Upper lobe of left lung (tissue), 6 donors: ENCODE data around the gene SCARB2. TPM values are rescaled to one million over a fixed set of nuclear protein-coding genes. Genes with fewer than 3 reads are reported as not detected.

ENCODE experiments used
- ATAC-seq, 2 donors: fragments of 200-7000 bp; cut with Tn5 transposase; one replicate each; pipeline ENCODE4 v1.9.1; 2022; ENCODE audit warnings: mild to moderate bottlenecking in 2 of 2, moderate library complexity in 2 of 2; ENCODE audit not compliant: low FRiP score in 2 of 2
- DNase-seq, 2 donors: peaks; one replicate each; pipeline ENCODE4 v3.0.0-alpha.2; 2019 to 2020
- H3K27ac ChIP-seq, 4 donors: fragments of 200-600 bp; sonication (generic); one replicate each; pipeline ENCODE4 v1.5.1; 2016 to 2019
- H3K27me3 ChIP-seq, 4 donors: fragments of 200-600 bp; sonication (generic); one replicate each; pipeline ENCODE4 v1.5.1; 2017 to 2019
- H3K36me3 ChIP-seq, 4 donors: fragments of 200-600 bp; sonication (generic); one replicate each; pipeline ENCODE4 v1.5.1; 2016 to 2019
- H3K4me1 ChIP-seq, 4 donors: fragments of 200-600 bp; sonication (generic); one replicate each; pipeline ENCODE4 v1.5.1; 2018 to 2019
- H3K4me3 ChIP-seq, 4 donors: fragments of 200-600 bp; sonication (generic); one replicate each; pipeline ENCODE4 v1.5.1; 2017 to 2019; ENCODE audit warnings: mild to moderate bottlenecking in 2 of 4, moderate library complexity in 1 of 4
- H3K9me3 ChIP-seq, 4 donors: fragments of 200-600 bp; sonication (generic); one replicate each; pipeline ENCODE4 v1.5.1; 2018 to 2019
- EP300 ChIP-seq, 4 donors: sonication (generic); formaldehyde crosslinking; IDR thresholded peaks; one replicate each; pipeline ENCODE4 v1.5.1; 2017; ENCODE audit warnings: antibody characterized with exemption in 4 of 4, control low read depth in 2 of 4
- POLR2A ChIP-seq, 4 donors: fragments of 450-650 bp; IDR thresholded peaks; one replicate each; pipeline ENCODE4 v1.5.1; 2016 to 2017; ENCODE audit warnings: antibody characterized with exemption in 4 of 4, mild to moderate bottlenecking in 2 of 4
- POLR2AphosphoS5 ChIP-seq, 2 donors: sonication (generic); formaldehyde crosslinking; IDR thresholded peaks; one replicate each; pipeline ENCODE4 v1.5.1; 2017; ENCODE audit warnings: antibody characterized with exemption in 2 of 2
- WGBS, 2 donors: methylation state at CpG; one replicate each; pipeline ENCODE4 v1.1.5; 2017 to 2018; 5-methylcytosine and 5-hydroxymethylcytosine counted together
- total RNA-seq, 6 donors: library from RNA; depleted of rRNA in 4 of 6; stranded (reverse); fragments of >200 nt in 4 of 6; gene quantifications; one replicate each; pipeline versions ENCODE4 v1.1.0 to v1.2.1, GENCODE V29; 2016 to 2021
- TF ChIP-seq, protein P1 (sequence below), 6 experiments: fragments of 450-650 bp in 4 of 6; fragments of 200-600 bp in 2 of 6; sonication (generic) in 2 of 6; IDR thresholded peaks; one replicate each; pipeline ENCODE4 v1.5.1; 2016 to 2019; ENCODE audit warnings: antibody characterized with exemption in 6 of 6
- donor health status: DM: no; HTN: no; CAD: no; lungs with moderate emphysema.
- donor health status: DM: no; HTN: yes; CAD: no; lungs with severe emphysema.

Gene SCARB2
- total RNA-seq, 6 donors from 2014 or later, result 103 to 190 (median 174) TPM

DNA sequence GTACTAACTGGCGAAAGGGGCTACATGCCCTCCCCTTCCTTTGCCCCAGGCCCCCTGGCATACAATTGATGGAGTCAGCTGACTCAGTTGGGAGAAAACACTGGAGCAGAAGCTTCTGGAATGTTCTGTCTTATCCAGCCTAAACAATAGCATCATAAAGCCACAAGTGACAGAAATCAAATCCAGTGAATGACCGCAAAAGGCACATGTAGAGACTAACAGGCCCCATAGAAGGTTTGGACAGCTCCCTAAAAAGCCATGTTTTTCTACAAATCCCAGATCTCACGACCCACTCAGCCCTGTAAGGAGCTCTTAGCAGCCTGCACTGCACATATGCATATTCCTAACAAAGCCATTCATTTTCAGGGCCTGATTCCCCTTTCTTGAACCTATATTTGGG is 25.1 kb downstream of the SCARB2 start:
- Histone ChIP-seq H3K9me3 (peaks cover 0 to 6% (median 0%) of the 10 kb centered on the region in 4 donors), H3K36me3 (peaks cover 0 to 32% (median 14%) of the 10 kb centered on the region in 4 donors), H3K27ac (peak overlapping the region in 2 of 4 donors; percentile 0 to 2), H3K27me3 (no peaks in the 10 kb centered on the region), H3K4me3 (no peak overlapping the region), H3K4me1 (peaks cover 10 to 22% (median 13%) of the 10 kb centered on the region in 4 donors)
- no peak for ATAC-seq
- no peak for DNase-seq
- TF ChIP-seq EP300 (IDR thresholded peaks at IDR 0.05) (no peak), POLR2AphosphoS5 (IDR thresholded peaks at IDR 0.05) (no peak), POLR2A (IDR thresholded peaks at IDR 0.05) (no peak)
- TF ChIP-seq, protein P1, sequence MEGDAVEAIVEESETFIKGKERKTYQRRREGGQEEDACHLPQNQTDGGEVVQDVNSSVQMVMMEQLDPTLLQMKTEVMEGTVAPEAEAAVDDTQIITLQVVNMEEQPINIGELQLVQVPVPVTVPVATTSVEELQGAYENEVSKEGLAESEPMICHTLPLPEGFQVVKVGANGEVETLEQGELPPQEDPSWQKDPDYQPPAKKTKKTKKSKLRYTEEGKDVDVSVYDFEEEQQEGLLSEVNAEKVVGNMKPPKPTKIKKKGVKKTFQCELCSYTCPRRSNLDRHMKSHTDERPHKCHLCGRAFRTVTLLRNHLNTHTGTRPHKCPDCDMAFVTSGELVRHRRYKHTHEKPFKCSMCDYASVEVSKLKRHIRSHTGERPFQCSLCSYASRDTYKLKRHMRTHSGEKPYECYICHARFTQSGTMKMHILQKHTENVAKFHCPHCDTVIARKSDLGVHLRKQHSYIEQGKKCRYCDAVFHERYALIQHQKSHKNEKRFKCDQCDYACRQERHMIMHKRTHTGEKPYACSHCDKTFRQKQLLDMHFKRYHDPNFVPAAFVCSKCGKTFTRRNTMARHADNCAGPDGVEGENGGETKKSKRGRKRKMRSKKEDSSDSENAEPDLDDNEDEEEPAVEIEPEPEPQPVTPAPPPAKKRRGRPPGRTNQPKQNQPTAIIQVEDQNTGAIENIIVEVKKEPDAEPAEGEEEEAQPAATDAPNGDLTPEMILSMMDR (IDR thresholded peaks at IDR 0.05), result no peak
- WGBS, 2 donors, result 72 to 85% methylated on average over 3 of the region's 3 CpGs

DNA sequence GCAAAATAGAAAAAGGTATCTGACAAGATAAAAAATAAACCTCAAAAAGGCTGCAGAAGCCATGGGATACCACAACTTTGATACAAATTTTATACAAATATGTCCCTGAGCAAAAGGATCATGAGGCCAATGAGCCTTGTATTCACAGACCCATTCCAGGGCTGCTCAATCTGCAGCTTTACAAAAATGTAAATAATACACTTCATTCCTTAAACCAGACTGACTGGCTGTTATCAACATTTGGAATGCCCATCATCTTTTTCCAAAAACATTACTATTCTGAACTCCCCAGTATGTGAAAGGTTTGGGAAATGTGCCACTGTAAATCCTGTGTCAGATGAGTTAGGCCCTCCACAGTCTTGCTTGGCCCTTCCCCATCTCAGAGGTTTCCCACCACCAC is 25.5 kb downstream of the SCARB2 start:
- Histone ChIP-seq H3K27me3 (no peaks in the 10 kb centered on the region), H3K4me1 (peaks cover 7 to 19% (median 9%) of the 10 kb centered on the region in 4 donors), H3K9me3 (peaks cover 0 to 5% (median 0%) of the 10 kb centered on the region in 4 donors), H3K36me3 (peaks cover 0 to 28% (median 11%) of the 10 kb centered on the region in 4 donors), H3K27ac (peak overlapping the region in 2 of 4 donors; percentile 0 to 2), H3K4me3 (no peak overlapping the region)
- no peak for DNase-seq
- no peak for ATAC-seq
- no peak for TF ChIP-seq EP300 (IDR thresholded peaks at IDR 0.05)

DNA sequence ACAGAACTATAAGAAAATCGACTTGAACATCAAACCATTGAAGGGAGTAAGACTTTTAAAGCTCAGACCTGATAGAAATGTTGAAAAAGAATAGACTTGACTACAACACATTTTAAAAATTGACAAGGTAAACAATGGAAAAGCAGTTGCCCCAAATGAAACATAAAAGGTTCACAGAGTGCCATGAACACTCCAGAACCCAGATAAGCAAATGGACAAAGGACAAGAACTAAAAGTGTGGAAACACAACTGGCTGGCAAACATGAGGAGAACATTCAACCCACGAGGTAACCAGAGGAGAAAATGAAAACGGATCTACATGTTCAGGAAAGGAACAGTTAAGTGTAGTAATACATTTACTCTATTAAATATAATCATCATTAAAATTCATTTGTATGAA is 26.5 kb downstream of the SCARB2 start:
- Histone ChIP-seq H3K4me1 (peaks cover 0 to 11% (median 7%) of the 10 kb centered on the region in 4 donors), H3K4me3 (no peak overlapping the region), H3K36me3 (peaks cover 0 to 18% (median 3%) of the 10 kb centered on the region in 4 donors), H3K27ac (no peak overlapping the region), H3K27me3 (no peaks in the 10 kb centered on the region), H3K9me3 (no peaks in the 10 kb centered on the region)
- TF ChIP-seq POLR2AphosphoS5 (IDR thresholded peaks at IDR 0.05) (no peak), EP300 (IDR thresholded peaks at IDR 0.05) (no peak), POLR2A (IDR thresholded peaks at IDR 0.05) (no peak)
- TF ChIP-seq, protein P1 (IDR thresholded peaks at IDR 0.05), result no peak
- DNase-seq (no peak), ATAC-seq (no peak)
- WGBS, 2 donors, result 37 to 40% methylated on average over 3 of the region's 3 CpGs

GRCh38 chr4:76182463-76182862 is 31.2 kb downstream of the SCARB2 start:
- Histone ChIP-seq H3K4me3 (no peak overlapping the region), H3K9me3 (no peaks in the 10 kb centered on the region), H3K27ac (no peak overlapping the region), H3K4me1 (peaks cover 1 to 7% (median 5%) of the 10 kb centered on the region in 4 donors), H3K27me3 (no peaks in the 10 kb centered on the region), H3K36me3 (peaks cover 5 to 33% (median 9%) of the 10 kb centered on the region in 4 donors)
- ATAC-seq (no peak), DNase-seq (no peak)
- 84 to 92% methylated on average over 5 of the region's 5 CpGs for WGBS, 2 donors
- TF ChIP-seq, protein P1 (IDR thresholded peaks at IDR 0.05), result no peak

DNA sequence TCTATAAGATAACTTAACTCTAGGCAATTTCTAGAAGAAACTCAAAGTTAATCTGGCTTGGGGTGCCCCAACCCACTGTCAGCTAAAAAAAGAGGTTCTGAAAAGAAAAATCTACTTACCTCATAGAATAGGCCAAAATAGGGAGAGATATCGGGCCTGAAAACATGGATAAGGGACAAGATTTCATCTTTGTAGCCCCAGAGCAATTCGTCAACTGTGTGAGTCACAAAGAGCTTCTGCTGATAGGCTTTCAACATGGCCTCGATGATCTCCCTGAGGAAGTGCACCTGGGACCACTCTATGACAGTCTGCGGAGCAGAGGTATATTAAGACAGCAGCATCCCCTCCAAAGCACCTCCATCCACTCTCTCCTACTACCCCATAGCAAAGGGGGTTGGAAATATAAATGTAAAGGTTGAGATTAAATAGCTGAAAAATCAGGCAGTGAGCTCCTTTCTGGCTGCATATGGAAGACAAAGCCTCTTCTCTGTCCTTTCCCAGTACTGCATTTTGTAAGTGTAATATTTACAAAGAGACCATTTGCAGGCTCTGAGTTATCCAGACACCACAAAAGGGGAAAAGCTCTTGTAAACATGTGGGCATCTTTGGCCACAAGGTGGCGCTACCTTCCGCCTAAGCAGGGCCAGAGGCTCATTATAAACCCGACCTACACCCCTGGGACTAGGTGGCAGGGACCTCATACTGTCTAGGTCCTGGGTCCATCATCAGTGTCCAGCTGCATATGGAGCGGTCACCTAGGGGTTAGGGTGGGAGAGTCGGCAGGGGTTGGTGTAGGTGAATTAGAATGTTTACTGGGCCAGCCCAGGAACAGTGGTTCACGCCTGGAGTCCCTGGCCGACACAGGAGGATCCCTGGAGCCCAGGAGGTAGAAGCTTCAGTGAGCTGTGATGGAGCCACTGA is 34.0 kb downstream of the SCARB2 start:
- Histone ChIP-seq H3K36me3 (peaks cover under 1 to 48% (median 21%) of the 10 kb centered on the region in 4 donors), H3K4me1 (peaks cover 0 to 7% (median 3%) of the 10 kb centered on the region in 4 donors), H3K27me3 (no peaks in the 10 kb centered on the region), H3K4me3 (no peak overlapping the region), H3K27ac (peak overlapping the region in 1 of 4 donors; percentile 30), H3K9me3 (no peaks in the 10 kb centered on the region)
- TF ChIP-seq, protein P1 (IDR thresholded peaks at IDR 0.05), result peak; percentile 72 to 87 (median 82)
- no peak for TF ChIP-seq POLR2AphosphoS5 (IDR thresholded peaks at IDR 0.05)
- TF ChIP-seq EP300 (IDR thresholded peaks at IDR 0.05), result no peak
- 56 to 57% methylated on average over 11 of the region's 11 CpGs for WGBS, 2 donors
- DNase-seq, result peak in 1 of 2 donors; percentile 87
- ATAC-seq, result peak; percentile 89 to 92
